Endothelial cell of umbilical vein (primary cell): Measurements from ENCODE around the gene CYB5D1.

Source experiments
- EZH2 ChIP-seq: IDR thresholded peaks from 2 replicates; pipeline ENCODE4 v1.6.1; 2012; ENCODE audit warnings: borderline replicate concordance, low read depth, mild to moderate bottlenecking, moderate library complexity, low read length, inconsistent platforms; ENCODE audit not compliant: severe bottlenecking
- FOS ChIP-seq: IDR thresholded peaks from 2 replicates; pipeline ENCODE4 v1.6.1; 2011; ENCODE audit warnings: mild to moderate bottlenecking, low read length, moderate library complexity, borderline replicate concordance; ENCODE audit not compliant: insufficient read depth
- GATA2 ChIP-seq: IDR thresholded peaks from 2 replicates; pipeline ENCODE4 v1.7.0; 2011; ENCODE audit warnings: low read depth, mild to moderate bottlenecking, moderate library complexity, mixed read lengths, low read length; ENCODE audit not compliant: insufficient read length, insufficient read depth
- JUN ChIP-seq: IDR thresholded peaks from 2 replicates; pipeline ENCODE4 v1.6.1; 2011; ENCODE audit warnings: borderline replicate concordance, low read depth; ENCODE audit not compliant: insufficient read length, insufficient read depth
- MYC ChIP-seq: IDR thresholded peaks from one replicate; pipeline ENCODE4 v1.6.1; 2011; ENCODE audit warnings: mild to moderate bottlenecking, low read depth, low read length
- POLR2A ChIP-seq: IDR thresholded peaks from 2 replicates; pipeline ENCODE4 v1.6.1; 2012; ENCODE audit warnings: low read depth, mild to moderate bottlenecking, control low read depth, low read length
- POLR2AphosphoS5 ChIP-seq: IDR thresholded peaks from 2 replicates; pipeline ENCODE4 v1.6.1; 2012; ENCODE audit warnings: low read depth, mild to moderate bottlenecking, control low read depth, low read length, moderate library complexity; ENCODE audit not compliant: insufficient read depth
- TF ChIP-seq, protein P1 (sequence below), 2 donors: IDR thresholded peaks; 1 replicate in 1 of 2; 2 replicates in 1 of 2; pipeline ENCODE4 v1.5.1; 2011; ENCODE audit warnings: low read length in 2 of 2, mild to moderate bottlenecking in 2 of 2, moderate library complexity in 2 of 2, control low read depth in 1 of 2, inconsistent platforms in 1 of 2, low read depth in 1 of 2; ENCODE audit not compliant: insufficient read depth in 1 of 2; ENCODE audit errors: extremely low read depth in 1 of 2
- TF ChIP-seq, protein P2 (sequence below): IDR thresholded peaks from 2 replicates; pipeline ENCODE4 v1.6.1; 2011; ENCODE audit not compliant: insufficient read depth, insufficient read length

DNA sequence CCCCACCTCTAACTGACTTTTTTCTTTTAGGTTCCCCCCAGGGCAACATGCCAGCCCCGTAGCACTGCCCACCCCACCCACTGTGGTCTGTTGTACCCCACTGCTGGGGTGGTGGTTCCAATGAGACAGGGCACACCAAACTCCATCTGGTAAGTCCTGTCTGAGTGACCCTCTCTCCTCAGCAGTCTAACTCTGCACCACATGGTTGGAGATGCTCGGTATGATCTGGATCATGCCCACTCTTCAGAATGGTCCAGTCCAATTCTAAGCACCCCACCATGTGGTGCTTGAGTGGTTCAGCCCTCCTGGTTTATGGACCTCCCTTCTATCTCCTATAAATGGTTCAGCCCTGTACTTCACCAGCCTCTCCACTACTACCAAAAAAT lies 17.9 kb upstream of the CYB5D1 start:
- TF ChIP-seq POLR2A (no peak), MYC (no peak), EZH2 (no peak), POLR2AphosphoS5 (no peak), FOS (no peak), GATA2 (no peak), JUN (no peak)
- TF ChIP-seq, protein P1, sequence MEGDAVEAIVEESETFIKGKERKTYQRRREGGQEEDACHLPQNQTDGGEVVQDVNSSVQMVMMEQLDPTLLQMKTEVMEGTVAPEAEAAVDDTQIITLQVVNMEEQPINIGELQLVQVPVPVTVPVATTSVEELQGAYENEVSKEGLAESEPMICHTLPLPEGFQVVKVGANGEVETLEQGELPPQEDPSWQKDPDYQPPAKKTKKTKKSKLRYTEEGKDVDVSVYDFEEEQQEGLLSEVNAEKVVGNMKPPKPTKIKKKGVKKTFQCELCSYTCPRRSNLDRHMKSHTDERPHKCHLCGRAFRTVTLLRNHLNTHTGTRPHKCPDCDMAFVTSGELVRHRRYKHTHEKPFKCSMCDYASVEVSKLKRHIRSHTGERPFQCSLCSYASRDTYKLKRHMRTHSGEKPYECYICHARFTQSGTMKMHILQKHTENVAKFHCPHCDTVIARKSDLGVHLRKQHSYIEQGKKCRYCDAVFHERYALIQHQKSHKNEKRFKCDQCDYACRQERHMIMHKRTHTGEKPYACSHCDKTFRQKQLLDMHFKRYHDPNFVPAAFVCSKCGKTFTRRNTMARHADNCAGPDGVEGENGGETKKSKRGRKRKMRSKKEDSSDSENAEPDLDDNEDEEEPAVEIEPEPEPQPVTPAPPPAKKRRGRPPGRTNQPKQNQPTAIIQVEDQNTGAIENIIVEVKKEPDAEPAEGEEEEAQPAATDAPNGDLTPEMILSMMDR (IDR thresholded peaks at IDR 0.05; ENCODE audit: extremely low read depth in 1 of 2, insufficient read depth in 1 of 2, low read depth in 1 of 2, low read length in 2 of 2): no peak
- TF ChIP-seq, protein P2, sequence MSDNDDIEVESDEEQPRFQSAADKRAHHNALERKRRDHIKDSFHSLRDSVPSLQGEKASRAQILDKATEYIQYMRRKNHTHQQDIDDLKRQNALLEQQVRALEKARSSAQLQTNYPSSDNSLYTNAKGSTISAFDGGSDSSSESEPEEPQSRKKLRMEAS: no peak
